ENCODE results near the gene ZNF12.
"Not testable (repeated sequence)": the region's sequence is repeated elsewhere in the genome, so short reads cannot be mapped to it uniquely, and the experiment has no call there.

Gene ZNF12

DNA sequence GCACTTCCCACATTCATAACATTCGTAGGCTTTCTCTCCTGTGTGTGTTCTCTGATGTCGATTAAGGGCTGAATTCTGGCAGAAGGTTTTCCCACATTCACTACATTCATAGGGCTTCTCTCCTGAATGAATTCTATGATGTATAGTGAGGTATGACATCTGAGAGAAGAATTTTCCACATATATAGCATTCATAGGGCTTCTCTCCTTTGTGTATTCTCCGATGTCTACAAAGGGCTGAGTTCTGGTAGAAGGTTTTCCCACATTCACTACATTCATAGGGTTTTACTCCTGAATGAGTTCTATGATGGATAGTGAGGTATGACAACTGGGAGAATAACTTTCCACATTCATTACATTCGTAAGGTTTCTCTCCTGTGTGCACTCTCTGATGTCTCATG lies 15.6 kb downstream of the ZNF12 start:
- DNase-seq (ENCODE audit: low read depth), result no peak

DNA sequence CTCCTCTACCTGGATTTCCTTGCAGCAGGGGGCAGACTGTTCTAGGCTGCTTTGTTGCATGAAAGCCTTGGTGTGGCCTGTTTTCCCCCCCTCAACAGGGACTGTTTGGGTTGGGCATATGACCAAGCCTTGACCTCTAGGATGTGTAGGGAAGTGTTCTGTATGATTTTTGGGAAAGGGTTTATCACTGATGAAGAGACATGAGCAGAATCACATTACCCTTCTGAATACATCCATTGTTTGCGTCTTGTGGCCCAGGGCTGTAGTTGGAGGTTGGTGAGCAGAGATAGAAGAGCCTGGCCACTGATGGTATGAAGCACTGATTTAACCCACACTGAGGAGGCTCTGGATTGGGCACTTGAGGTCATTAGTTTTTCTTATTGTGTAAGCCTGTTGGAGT lies 26.6 kb downstream of the ZNF12 start:
- no peak for DNase-seq (ENCODE audit: low read depth)

DNA sequence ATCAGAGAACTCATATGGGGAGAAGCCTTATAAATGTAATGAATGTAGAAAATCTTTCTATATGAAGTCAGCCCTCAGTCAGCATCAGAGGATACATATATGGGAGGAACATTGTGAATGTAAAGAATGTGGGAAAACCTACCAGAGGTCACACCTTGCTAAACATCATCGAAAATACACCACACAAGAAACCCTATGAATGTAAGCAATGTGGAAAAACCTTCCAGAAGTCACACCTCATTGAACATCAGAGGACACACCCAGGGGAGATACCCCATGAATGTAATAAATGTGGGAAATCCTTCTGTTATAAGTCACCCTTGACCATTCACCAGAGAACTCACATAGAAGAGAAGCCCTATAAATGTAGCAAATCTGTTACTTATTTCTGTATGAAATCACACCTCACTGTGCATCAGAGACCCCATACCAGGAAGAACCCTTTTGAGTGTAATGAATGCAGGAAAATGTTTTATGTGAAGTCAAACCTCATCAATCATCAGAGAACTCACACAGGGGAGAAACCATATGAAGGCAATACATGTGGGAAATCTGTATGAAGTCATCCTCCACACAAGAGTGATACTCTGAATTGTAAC lies 30.8 kb downstream of the ZNF12 start:
- DNase-seq (ENCODE audit: low read depth), result no peak

DNA sequence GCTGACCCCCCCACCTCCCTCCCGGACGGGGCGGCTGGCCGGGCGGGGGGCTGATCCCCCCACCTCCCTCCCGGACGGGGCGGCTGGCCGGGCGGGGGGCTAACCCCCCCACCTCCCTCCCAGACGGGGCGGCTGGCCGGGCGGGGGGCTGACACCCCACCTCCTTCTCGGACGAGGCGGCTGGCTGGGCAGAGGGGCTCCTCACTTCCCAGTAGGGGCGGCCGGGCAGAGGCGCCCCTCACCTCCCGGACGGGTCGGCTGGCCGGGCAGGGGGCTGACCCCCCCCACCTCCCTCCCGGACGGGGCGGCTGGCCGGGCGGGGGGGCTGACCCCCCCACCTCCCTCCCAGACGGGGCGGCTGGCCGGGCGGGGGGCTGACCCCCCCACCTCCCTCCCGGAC lies 35.9 kb downstream of the ZNF12 start:
- not testable (repeated sequence) for DNase-seq (ENCODE audit: low read depth)

DNA sequence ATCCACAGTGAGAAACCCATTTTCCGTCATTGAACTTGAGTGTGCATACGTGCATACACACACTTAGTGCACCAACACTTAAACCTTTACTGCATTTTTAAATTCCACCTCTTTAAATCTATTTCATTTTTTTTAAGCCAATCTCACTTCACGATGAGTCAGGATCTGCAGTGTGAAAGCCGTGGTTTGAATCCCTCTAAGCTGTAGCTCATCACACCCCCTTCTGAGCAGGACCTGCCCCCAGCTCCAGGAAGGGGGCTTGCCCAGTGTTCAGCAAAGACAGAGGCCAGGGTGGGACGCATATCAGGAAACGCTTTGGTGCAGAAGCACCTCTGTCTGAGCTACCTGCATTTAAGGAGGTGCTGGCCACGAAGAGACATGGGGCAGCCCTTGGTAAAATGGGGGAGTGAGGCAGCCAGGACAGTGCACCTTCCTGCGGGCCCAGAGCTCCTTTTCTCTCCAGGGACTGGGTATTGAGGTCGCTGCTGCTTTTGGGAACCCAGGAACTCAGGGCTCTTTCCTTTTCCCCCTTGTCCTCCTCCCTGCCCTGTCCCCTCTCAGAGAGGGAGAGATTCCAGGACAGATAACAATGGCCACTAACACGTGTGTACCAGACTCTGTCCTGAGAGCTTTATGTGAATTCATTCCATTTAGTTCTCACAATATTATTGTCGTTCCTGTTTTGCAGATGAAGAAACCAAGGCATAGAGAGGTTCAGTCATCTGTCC lies 48.0 kb downstream of the ZNF12 start:
- DNase-seq (ENCODE audit: low read depth), result no peak

DNA sequence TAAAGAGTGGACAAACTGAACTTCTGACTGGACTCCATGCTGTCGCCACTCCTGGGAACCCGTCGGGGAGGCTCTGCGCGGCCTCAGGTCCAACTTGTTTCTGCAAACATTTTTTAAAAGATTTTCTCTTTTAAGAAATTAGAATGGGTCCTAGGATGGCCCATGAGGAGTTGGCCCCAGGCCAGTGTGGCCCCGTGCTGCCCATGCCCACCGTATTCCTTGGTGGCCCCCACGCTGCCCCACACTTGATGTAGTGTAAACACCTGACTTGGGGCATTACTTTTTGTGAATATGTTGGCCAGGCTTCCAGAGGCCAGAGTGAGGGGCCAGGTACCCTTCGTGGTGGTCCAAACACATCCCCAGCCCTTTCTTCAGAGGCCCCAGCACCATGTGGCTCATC lies 50.3 kb downstream of the ZNF12 start:
- DNase-seq (ENCODE audit: low read depth), result no peak

DNA sequence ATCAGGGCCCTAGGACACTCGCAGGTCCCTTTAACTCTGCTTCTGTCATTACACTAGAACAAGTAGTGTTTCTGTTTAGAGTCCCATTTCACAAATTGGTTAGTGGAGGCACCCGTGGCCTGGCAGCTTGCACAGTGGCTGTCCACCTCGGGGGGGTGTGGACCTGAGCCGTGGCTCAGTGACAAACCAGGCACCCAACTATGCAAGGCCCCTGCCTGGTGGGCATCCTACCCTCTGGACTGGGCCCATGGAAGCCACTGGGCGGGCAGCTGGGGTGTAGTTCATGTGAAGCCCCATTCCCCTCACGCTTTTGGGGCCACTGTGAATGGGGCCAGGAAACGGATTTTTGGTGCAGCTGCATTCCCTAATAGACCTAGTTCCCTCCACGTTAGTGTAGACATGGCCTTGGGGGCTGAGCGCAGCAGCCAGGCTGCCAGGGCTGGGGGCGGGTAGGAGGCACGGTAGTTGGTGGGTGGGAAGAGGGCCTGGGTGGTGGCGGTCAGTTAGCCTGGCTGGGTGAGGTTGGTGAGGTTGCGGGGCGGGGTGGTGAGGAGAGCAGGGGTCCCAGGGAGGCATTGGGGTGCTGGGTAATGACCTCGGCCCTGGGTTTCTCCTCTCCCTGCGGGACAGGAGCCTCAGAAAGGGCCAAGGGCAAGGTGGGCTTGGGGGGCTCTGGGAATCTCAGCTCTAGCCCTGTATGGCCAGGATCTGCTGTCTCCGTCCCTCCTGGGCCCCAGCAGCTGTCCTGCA lies 50.9 kb downstream of the ZNF12 start:
- DNase-seq (ENCODE audit: low read depth), result no peak

DNA sequence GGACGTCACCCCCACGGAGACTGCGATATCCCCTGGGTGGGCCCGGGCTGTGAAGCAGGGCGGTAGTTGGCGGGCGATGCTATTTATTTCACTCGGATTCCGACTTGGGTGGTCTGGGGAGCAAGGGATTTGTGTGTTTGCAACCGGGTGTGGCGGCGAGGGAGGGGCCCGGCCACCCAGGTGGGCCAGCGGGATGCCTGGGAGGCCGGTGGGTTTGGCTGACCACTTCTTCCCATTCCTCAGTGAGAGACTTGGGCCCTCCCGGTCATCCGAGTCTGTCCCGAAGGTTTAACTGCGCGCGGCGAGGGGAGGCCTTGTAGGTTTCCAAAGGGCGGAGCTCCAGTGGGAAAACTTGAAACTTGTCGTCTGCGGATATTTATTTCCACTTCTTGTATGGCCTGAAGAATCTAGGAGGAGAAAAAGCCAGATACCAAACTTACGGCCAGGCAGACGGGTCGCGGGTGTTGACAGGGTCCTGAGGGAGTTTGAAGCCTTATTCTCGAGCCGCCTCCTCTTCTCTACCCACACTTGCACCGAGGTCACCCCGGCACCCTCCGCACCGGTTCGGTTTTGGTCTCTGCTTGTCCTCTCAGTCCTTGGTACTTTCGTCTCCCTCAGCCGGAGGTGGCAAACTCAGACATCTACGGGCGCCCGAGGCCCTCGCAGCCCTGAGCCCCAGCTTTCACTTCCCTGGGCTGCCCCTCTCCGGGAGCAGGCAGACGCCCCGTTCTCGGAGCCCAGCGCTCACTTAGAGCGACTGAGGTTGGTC lies 51.7 kb downstream of the ZNF12 start:
- no peak for DNase-seq (ENCODE audit: low read depth)

DNA sequence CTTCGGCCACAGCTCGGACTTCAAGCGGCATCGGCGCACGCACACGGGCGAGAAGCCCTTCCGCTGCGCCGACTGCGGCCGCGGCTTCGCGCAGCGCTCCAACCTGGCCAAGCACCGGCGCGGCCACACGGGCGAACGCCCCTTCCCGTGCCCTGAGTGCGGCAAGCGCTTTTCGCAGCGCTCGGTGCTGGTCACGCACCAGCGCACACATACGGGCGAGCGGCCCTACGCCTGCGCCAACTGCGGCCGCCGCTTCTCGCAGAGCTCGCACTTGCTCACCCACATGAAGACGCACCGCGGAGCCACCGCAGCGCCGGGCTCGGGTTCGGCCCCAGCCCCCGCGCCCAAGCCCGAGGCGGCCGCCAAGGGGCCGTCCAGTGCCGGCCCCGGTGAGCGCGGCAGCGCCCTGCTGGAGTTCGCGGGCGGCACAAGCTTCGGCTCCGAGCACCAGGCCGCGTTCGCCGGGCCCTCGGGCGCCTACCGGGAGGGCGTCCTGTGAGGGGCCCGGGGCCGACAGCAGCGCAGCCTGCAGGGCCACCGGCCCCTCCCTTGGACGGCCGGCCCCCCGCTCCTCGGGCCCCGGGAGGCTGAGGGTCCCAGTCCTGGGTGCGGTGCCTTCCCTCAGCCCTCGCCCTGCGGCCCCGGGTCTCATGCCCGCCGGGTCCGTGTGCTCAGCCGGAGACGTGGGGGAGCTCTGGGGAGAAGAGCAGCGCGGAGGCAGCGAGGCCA lies 52.5 kb downstream of the ZNF12 start:
- DNase-seq (ENCODE audit: low read depth), result no peak

DNA sequence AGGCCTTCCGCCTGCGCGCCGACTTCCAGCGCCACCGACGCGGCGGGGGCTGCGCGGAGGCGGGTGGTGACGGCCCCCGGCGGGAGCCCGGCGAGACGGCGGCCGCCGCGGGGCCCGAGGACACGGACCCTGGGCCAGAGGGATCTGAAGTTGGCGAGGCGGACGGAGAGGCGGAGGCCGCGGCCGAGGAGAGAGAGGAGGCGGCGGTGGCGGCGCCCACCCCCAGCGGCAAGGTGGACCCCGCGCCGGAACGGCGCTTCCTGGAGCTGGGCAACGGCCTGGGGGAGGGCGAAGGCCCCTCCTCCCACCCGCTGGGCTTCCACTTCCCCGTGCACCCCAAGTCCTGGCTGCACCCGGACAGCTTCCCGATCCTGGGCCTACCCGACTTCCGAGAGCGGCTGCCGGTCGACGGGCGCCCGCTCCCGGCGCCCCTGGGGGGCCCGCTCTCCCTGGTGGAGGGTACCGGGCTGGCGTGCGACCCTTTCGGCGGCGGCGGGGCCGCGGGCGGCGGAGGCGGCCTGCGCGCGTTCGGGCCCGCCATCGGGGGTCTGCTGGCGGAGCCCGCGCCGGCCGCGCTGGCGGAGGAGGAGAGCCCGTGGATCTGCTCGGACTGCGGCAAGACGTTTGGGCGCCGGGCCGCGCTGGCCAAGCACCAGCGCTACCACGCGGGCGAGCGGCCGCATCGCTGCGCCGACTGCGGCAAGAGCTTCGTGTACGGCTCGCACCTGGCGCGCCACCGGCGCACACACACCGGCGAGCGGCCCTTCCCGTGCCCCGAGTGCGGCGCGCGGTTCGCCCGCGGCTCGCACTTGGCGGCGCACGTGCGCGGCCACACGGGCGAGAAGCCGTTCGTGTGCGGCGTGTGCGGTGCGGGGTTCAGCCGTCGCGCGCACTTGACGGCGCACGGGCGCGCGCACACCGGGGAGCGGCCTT lies 53.4 kb downstream of the ZNF12 start:
- no peak for DNase-seq (ENCODE audit: low read depth)

DNA sequence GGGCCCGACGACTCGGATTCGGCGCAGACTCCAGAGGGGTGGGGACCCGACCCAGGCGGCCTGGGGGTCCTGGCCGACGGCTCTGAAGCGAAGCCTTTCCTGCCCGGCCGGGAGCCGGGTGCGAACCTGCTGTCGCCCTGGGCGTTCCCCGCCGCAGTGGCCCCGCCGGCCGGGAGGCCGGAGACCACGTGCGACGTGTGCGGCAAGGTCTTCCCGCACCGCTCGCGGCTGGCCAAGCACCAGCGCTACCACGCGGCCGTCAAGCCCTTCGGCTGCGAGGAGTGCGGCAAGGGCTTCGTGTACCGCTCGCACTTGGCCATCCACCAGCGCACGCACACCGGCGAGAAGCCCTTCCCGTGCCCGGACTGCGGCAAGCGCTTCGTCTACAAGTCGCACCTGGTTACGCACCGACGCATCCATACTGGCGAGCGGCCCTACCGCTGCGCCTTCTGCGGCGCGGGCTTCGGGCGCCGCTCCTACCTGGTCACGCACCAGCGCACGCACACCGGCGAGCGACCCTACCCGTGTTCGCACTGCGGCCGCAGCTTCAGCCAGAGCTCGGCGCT lies 54.2 kb downstream of the ZNF12 start:
- DNase-seq (ENCODE audit: low read depth), result no peak

DNA sequence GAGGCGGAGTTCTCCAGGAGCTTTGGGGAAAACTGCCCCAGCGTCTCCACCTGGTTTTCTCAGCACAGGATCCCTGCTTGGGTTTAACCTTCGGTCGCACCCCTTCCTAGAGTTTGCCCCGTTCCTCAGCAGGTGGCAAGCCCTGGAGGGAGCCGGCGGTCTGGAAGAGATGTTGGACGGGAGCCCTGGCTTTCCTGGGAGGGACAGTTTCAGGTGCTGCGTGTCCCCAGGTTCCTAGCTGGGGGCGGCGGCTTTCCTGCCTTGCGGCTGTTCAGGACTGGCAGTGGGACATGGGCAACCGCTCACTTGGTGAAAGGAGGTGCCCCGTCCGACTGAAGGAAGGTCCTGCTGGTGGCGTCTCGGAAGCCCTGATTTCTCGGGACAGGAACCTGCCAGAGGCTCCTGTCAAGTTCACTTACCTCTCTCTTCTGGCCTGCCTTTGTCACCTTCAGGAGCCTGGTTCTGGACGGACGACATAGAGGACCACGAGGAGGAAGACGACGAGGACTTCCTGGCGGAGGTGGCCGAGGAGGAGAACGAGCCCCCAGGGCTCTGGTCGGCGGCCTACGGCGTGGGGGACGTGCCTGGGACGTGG lies 54.8 kb downstream of the ZNF12 start:
- no peak for DNase-seq (ENCODE audit: low read depth)

DNA sequence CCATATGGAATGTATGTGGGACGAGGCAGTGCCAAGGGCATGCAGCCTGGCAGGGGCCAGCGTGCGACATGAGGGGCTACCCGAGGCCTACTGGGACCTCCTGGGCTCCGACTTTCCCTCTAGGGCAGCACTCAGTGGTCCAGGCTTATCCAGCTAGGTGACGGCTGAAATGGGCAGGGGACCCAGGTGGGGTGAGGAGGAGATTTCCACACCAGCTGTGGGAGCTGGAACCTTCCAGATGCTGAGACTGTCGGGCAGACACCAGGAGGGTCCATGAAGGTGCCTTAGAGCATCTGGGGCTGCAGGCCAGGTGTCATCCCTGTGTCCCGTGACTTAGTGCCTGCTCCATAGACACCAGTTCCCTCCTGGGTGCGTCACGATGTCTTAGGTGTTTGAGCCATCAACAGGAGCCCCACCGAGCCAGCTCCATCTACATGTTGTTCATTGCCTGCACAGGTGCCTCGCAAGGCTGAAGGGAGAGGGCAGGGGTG lies 56.2 kb downstream of the ZNF12 start:
- DNase-seq (ENCODE audit: low read depth), result no peak

DNA sequence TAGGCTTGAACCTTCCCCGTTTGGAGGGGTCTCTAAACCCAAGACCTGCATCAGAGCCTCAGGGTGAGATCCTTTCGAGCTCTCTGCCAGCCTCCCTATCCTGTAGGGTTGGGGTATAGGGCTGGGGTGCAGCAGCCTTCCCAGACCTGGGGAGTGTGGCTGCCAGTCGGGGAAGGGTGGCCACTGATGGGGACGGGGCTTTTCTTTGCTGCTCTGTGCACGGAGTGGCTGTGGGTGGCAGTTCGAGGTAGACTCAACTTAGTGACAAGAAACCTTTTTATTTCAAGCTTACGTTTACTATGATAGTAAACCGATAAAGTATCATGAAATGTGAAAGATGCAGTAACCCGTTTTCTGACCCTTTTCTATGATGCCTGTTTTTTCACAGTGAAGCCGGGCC lies 56.7 kb downstream of the ZNF12 start:
- DNase-seq (ENCODE audit: low read depth), result no peak

DNA sequence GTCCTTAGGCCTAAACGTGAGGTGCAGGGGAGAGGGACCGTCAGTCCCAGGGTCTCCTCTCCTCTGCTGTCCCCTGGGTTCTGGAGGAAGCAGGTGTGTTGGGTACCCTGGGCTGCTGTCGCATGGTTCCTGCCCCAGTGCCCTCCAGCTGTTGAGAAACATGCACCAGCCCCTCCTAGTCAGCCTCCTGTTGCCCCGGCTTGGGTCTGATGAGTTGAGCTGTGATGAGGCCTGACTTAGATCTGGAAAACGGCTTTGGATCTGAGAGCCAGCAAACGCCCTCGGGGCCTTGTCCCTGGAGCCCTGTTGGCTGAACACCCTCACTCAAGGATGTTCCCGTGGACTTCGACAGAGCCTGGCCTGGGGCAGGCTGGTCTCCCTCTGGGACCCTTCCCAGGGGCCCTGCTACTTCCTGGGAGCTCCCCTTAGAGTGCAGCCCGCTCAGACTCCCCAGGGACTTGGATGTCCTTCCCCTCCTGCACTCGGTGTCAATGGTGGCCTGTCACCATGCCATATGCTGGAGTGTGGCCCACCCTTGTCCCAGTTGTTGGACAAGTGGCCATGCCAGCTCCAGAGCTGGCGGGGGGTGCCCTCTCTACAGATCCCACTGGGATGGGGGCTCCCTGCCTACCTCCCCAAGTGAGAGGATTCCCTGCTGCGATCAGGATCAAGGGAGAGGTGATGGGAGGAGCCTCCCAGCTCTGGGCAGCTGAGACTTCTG lies 57.3 kb downstream of the ZNF12 start:
- no peak for DNase-seq (ENCODE audit: low read depth)

DNA sequence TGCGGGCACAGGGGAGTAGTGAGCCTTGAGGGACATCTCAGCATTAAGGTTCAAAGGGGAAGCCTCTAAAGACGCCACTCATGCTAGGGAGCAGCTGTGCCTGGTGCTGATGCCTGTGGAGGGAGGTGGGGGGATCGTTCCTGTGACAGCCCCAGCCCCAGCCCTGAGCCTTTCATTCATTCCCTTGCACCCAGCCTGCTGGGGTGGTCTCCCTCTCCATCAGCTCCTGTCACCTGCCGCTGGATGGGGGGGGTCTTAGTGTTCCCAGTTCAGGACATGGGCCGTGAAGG lies 58.0 kb downstream of the ZNF12 start:
- DNase-seq (ENCODE audit: low read depth), result no peak

DNA sequence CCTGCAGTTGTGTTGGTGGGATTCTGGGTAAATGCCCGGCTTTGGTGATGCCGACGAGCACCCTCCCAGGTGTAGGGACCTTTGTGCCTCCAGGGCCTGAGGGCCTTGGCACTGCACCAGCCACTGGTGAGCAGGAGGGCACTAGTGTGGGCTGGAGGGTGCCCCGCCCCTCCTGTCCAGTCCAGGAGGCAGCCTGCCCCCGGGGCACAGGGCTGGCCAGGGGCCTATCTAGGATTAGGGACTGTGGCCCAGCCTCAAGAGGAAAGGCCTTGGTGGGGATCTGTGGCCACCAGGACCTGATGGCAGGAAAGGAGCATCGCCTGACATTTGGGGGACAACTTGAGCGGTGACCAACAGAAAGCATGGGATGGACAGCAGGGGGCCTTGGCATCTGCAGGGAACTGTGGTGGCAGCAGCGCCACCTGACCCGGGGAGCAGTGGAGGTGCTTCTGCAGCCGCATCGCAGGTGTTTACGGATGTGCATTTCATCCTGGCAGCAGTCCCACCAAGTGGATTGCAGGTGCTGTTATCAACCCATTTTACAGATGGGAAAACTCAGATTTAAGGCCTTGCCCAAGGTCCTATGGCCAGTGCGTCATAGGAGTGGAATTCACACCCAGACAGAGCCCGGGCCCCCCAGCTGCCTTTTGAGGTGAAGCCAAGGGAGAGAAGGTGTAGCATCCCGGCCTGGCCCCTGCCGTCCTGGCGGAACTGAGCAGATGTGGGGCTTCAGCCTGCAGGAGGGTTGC lies 58.5 kb downstream of the ZNF12 start:
- no peak for DNase-seq (ENCODE audit: low read depth)

DNA sequence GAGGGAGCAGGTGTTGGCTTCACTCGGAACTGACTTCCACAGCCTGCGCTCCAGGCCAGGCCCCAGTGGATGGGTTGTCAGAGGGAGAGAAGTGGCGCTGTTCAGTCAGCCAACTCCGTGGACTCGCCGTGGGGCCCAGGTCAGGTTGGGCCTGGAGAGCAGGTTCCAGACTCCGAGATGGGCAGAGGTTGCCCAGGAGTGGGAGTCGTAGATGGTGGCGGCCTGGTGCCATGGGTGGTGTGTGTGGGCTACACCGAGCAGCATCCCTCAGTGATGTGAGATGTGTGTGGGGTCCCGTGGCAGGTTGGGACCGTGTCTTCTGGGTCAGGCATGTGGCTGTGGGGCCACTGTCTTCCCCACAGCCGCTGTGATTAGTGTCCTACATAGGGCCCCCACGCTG lies 59.2 kb downstream of the ZNF12 start:
- DNase-seq (ENCODE audit: low read depth), result no peak

DNA sequence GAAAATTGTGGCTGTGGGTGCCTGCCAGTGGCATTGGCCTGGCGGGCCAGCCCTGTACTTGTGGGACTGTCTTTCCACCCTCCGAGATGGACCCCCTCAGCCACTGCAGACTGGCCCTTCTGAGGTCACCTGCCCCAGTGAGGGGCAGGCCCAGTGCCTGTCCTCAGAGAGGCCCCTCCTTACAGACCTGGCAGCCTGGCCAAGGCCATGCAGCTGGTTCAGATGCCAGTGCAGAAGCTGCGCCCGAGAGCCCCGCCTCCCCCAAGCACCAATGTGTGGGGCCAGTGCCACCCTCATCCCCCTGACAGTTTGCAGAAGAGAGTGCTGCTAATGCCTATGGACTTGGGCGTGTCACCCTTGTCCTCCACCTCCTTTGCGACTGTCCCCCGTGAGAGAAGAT lies 59.7 kb downstream of the ZNF12 start:
- no peak for DNase-seq (ENCODE audit: low read depth)
